GM21381 (cell line): ENCODE results near the gene BPIFB2.
"Not testable (repeated sequence)": the region's sequence is repeated elsewhere in the genome, so short reads cannot be mapped to it uniquely, and the experiment has no call there.

Source experiments
- ATAC-seq: cut with Tn5 transposase; IDR thresholded peaks from one replicate; pipeline ENCODE4 v1.9.1; 2021; ENCODE audit warnings: mild to moderate bottlenecking, moderate library complexity; ENCODE audit not compliant: unreplicated experiment

BPIFB2 gene

GRCh38 chr20:32970115-32970972 is 37.2 kb upstream of the BPIFB2 start:
- ATAC-seq: no peak

- ATAC-seq: no peak
Observed at GRCh38 chr20:32970973-32971300, 36.6 kb upstream of the BPIFB2 start.

GRCh38 chr20:32971703-32972161 is 35.8 kb upstream of the BPIFB2 start:
- peak; percentile 6 for ATAC-seq

- ATAC-seq: peak; percentile 74
Observed at GRCh38 chr20:32972181-32973076, 35.1 kb upstream of the BPIFB2 start.

- no peak for ATAC-seq
Observed at GRCh38 chr20:32973077-32973717, 34.3 kb upstream of the BPIFB2 start.

GRCh38 chr20:32974204-32975064 is 33.1 kb upstream of the BPIFB2 start:
- not testable (repeated sequence) for ATAC-seq

- ATAC-seq: not testable (repeated sequence)
Observed at GRCh38 chr20:32975121-32975520, 32.4 kb upstream of the BPIFB2 start.

- no peak for ATAC-seq
Observed at GRCh38 chr20:32975698-32976674, 31.5 kb upstream of the BPIFB2 start.

GRCh38 chr20:32976746-32977145 is 30.8 kb upstream of the BPIFB2 start:
- no peak for ATAC-seq

- no peak for ATAC-seq
Observed at GRCh38 chr20:32977281-32978008, 30.1 kb upstream of the BPIFB2 start.

- no peak for ATAC-seq
Observed at GRCh38 chr20:32978009-32978335, 29.5 kb upstream of the BPIFB2 start.

GRCh38 chr20:32979201-32979998 is 28.1 kb upstream of the BPIFB2 start:
- ATAC-seq: no peak

- no peak for ATAC-seq
Observed at GRCh38 chr20:32980131-32980941, 27.2 kb upstream of the BPIFB2 start.

- ATAC-seq: no peak
Observed at GRCh38 chr20:32980990-32981389, 26.5 kb upstream of the BPIFB2 start.

GRCh38 chr20:32982617-32983458 is 24.7 kb upstream of the BPIFB2 start:
- ATAC-seq: no peak

- ATAC-seq: no peak
Observed at GRCh38 chr20:32983459-32984112, 23.9 kb upstream of the BPIFB2 start.
